ENCODE results near the gene CDK13. TPM values are rescaled to one million over a fixed set of nuclear protein-coding genes. Genes with fewer than 3 reads are reported as not detected.

The CDK13 gene
- total RNA-seq, 2 experiments from 2014 or later = 84.3 to 90.9 TPM

DNA sequence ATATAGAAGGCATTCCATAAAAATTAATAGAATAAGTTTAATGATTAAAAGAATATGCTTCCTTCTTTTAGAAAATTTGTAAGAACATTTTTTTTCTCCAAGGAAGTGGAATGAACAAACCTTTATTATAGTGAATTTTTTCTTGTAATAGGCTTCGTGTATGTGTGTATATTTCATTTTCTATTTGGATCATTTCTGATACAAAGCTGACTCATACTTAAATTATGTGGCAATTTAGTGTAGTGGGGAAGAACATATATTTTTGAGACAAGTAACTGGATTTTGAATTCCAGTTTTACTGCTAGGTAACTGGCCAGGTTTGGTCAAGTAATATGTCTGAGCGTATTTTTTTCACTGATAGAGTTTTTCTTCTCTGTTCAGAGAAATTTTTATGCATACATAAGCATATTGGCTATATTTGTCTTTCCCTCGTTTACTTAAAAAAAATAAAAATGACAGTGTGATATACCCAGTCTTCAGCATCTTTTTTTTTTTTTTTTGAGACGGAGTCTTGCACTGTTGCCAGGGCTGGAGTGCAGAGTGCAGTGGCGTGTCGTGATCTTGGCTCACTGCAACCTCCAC lies 50.8 kb downstream of the CDK13 start:
- Histone ChIP-seq H3K4me3 (ENCODE audit: low read depth, low read length, poor library complexity, severe bottlenecking) (no peak overlapping the region), H2AFZ (ENCODE audit: low read length) (no peak overlapping the region), H3K36me3 (ENCODE audit: insufficient read depth, low read length) (peaks cover 71% of the 10 kb centered on the region), H4K20me1 (ENCODE audit: insufficient read depth, low read length) (no peaks in the 10 kb centered on the region; the same call in 1 of the 2 replicates), H3K4me2 (ENCODE audit: low read length) (no peak overlapping the region), H3K9me3 (ENCODE audit: low read length) (no peaks in the 10 kb centered on the region), H3K79me2 (ENCODE audit: insufficient read depth, low read depth, low read length) (peaks cover 35% of the 10 kb centered on the region), H3K9me2 (ENCODE audit: insufficient read depth, low read length) (no peaks in the 10 kb centered on the region), H3K27ac (ENCODE audit: low read depth, low read length, poor library complexity, severe bottlenecking) (no peak overlapping the region), H3K4me1 (ENCODE audit: insufficient read depth, low read length, poor library complexity, severe bottlenecking) (no peaks in the 10 kb centered on the region)
- DNase-seq (ENCODE audit: low spot score) = no peak
- BruUV-seq (replicated peaks) = no TSS peak
- ChIA-PET CTCF (ENCODE audit: unreplicated experiment) (no interaction called here), POLR2A (interaction anchor here (1.1 to 1.3 kb wide), 2 partner anchors 16 to 67 kb away, joined by 3 to 5 read pairs; no protein-coding TSS in a partner anchor)
- TF ChIP-seq EZH2phosphoT487 (IDR thresholded peaks at IDR 0.05; ENCODE audit: borderline replicate concordance, low read depth, low read length) (no peak), CTCF (conservative IDR thresholded peaks at IDR 0.05; ENCODE audit: low read length) (no peak)
- intact Hi-C loops (cut with micrococcal nuclease; ENCODE audit: unreplicated experiment) = no loop called here

DNA sequence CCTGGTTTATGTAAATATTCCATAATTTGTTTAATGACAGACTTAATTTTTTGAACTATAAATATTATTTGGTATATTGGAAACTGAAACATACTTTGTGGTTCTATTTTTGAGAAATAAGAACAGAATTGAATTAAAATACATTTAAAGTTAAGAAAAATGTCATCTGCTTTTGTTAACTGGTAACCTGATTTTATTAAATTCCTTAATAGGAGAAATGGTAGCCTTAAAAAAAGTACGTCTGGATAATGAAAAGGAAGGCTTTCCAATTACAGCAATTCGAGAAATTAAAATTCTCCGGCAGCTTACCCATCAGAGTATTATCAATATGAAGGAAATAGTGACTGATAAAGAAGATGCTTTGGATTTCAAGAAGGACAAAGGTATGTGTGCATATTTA lies 51.6 kb downstream of the CDK13 start:
- Histone ChIP-seq H3K36me3 (ENCODE audit: insufficient read depth, low read length) (peaks cover 69% of the 10 kb centered on the region), H3K79me2 (ENCODE audit: insufficient read depth, low read depth, low read length) (peaks cover 27% of the 10 kb centered on the region), H3K4me3 (ENCODE audit: low read depth, low read length, poor library complexity, severe bottlenecking) (no peak overlapping the region), H3K9me2 (ENCODE audit: insufficient read depth, low read length) (no peaks in the 10 kb centered on the region), H3K27ac (ENCODE audit: low read depth, low read length, poor library complexity, severe bottlenecking) (no peak overlapping the region), H2AFZ (ENCODE audit: low read length) (no peak overlapping the region), H3K4me2 (ENCODE audit: low read length) (no peak overlapping the region), H3K4me1 (ENCODE audit: insufficient read depth, low read length, poor library complexity, severe bottlenecking) (no peaks in the 10 kb centered on the region), H4K20me1 (ENCODE audit: insufficient read depth, low read length) (no peaks in the 10 kb centered on the region; the same call in 1 of the 2 replicates), H3K9me3 (ENCODE audit: low read length) (no peaks in the 10 kb centered on the region)
- no TSS peak for BruUV-seq (replicated peaks)
- DNase-seq (ENCODE audit: low spot score) = no peak
- intact Hi-C loops (cut with micrococcal nuclease; ENCODE audit: unreplicated experiment) = no loop called here
- CTCF ChIA-PET (ENCODE audit: unreplicated experiment) = no interaction called here
- TF ChIP-seq CTCF (conservative IDR thresholded peaks at IDR 0.05; ENCODE audit: low read length) = no peak
- TF ChIP-seq EZH2phosphoT487 (IDR thresholded peaks at IDR 0.05; ENCODE audit: borderline replicate concordance, low read depth, low read length) = no peak
- POLR2A ChIA-PET = no interaction called here

DNA sequence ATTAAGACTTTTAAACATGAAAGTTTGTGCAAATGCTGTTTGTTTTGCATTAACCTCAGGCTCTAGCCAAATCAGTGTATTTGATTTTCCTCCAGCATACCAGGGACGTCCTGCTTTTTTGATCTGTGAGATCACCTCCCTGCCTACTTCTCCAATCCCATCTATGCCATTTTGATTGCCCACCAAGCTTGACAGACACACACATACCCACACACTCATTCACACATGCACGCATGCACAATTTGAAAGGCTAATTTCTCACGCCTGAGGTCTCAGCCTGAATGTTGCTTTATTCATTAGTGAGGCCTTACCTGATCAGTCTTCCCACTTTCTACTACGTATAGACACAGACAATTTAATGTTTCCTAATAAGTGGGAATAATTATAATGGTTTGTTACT lies 53.5 kb downstream of the CDK13 start:
- no peaks in the 10 kb centered on the region for H3K9me3 ChIP-seq (ENCODE audit: low read length)
- H3K79me2 ChIP-seq (ENCODE audit: insufficient read depth, low read depth, low read length) = peaks cover 10% of the 10 kb centered on the region; the same call in 1 of the 2 replicates
- H3K4me1 ChIP-seq (ENCODE audit: insufficient read depth, low read length, poor library complexity, severe bottlenecking) = no peaks in the 10 kb centered on the region
- no peaks in the 10 kb centered on the region for H3K9me2 ChIP-seq (ENCODE audit: insufficient read depth, low read length)
- ChIA-PET POLR2A (interaction anchor here (0.6 to 1.8 kb wide), 4 partner anchors 19 to 1910 kb away, joined by 3 to 10 read pairs (median 5); no protein-coding TSS in a partner anchor), CTCF (ENCODE audit: unreplicated experiment) (no interaction called here)
- no peak overlapping the region for H2AFZ ChIP-seq (ENCODE audit: low read length)
- no peak overlapping the region for H3K27ac ChIP-seq (ENCODE audit: low read depth, low read length, poor library complexity, severe bottlenecking)
- no peak for DNase-seq (ENCODE audit: low spot score)
- H3K4me2 ChIP-seq (ENCODE audit: low read length) = no peak overlapping the region
- H3K36me3 ChIP-seq (ENCODE audit: insufficient read depth, low read length) = peaks cover 73% of the 10 kb centered on the region
- intact Hi-C loops (cut with micrococcal nuclease; ENCODE audit: unreplicated experiment) = no loop called here
- BruUV-seq (replicated peaks) = TSS peak; percentile 18
- no peak overlapping the region for H3K4me3 ChIP-seq (ENCODE audit: low read depth, low read length, poor library complexity, severe bottlenecking)
- no peaks in the 10 kb centered on the region; the same call in 1 of the 2 replicates for H4K20me1 ChIP-seq (ENCODE audit: insufficient read depth, low read length)
- no peak for TF ChIP-seq EZH2phosphoT487 (IDR thresholded peaks at IDR 0.05; ENCODE audit: borderline replicate concordance, low read depth, low read length)
- TF ChIP-seq CTCF (conservative IDR thresholded peaks at IDR 0.05; ENCODE audit: low read length) = no peak
